Panc1 (cell line): ENCODE data around the gene NEK5. TPM values are rescaled to one million over a fixed set of nuclear protein-coding genes. Genes with fewer than 3 reads are reported as not detected.
A peak's percentile ranks its signal among the peaks of the same experiment; 100 is the strongest.

ENCODE experiments used
- ATAC-seq: fragments of 200-7000 bp; cut with Tn5 transposase; 2 replicates; pipeline ENCODE4 v1.9.1; 2020; ENCODE audit warnings: mild to moderate bottlenecking, moderate library complexity
- BruUV-seq: library from RNA; stranded (reverse); fragments of 400-500 nt; replicated peaks from 2 replicates; lab custom pipeline; 2021; lab: Mats Ljungman, UMichigan
- CTCF ChIA-PET: fragments of 300-600 bp; sonication (Branson Sonifier 250); formaldehyde crosslinking; loops from one replicate; lab custom pipeline; 2022; ENCODE audit warnings: antibody characterized with exemption; lab: Charles Lee
- POLR2A ChIA-PET: fragments of 300-600 bp; sonication (Branson Sonifier 250); formaldehyde crosslinking; loops from one replicate; lab custom pipeline; 2022; ENCODE audit warnings: antibody characterized with exemption; lab: Charles Lee
- DNase-seq: peaks from one replicate; pipeline ENCODE4 v3.0.0-alpha.2; 2010; ENCODE audit warnings: low read depth, low spot score
- H3K27ac ChIP-seq: 2 replicates; pipeline ENCODE4 v1.5.1; 2011; ENCODE audit warnings: mild to moderate bottlenecking, low read length, inconsistent platforms
- H3K27me3 ChIP-seq: fragments of 200-500 bp; sonication (Bioruptor generic); 2 replicates; pipeline ENCODE4 v1.6.0; 2014; ENCODE audit warnings: low read length, inconsistent platforms; ENCODE audit not compliant: control insufficient read depth, insufficient read depth
- H3K36me3 ChIP-seq: fragments of 200-500 bp; sonication (Bioruptor generic); 2 replicates; pipeline ENCODE4 v1.5.1; 2014; ENCODE audit warnings: inconsistent platforms, mild to moderate bottlenecking, low read length, moderate library complexity; ENCODE audit not compliant: control insufficient read depth, insufficient read depth
- H3K4me1 ChIP-seq: 2 replicates; pipeline ENCODE4 v1.5.1; 2011; ENCODE audit warnings: inconsistent platforms, mild to moderate bottlenecking, low read length, moderate library complexity; ENCODE audit not compliant: control insufficient read depth, insufficient read depth
- H3K4me3 ChIP-seq, 2 experiments: 2 replicates each; pipeline ENCODE4 v1.5.1; 2011 to 2012; ENCODE audit warnings: low read depth in 2 of 2, low read length in 2 of 2, mild to moderate bottlenecking in 2 of 2, inconsistent platforms in 1 of 2, moderate library complexity in 1 of 2
- H3K9me3 ChIP-seq: fragments of 200-500 bp; sonication (Bioruptor generic); 2 replicates; pipeline ENCODE4 v1.5.1; 2014; ENCODE audit warnings: low read depth, mild to moderate bottlenecking, inconsistent platforms, low read length, moderate library complexity; ENCODE audit not compliant: control insufficient read depth, insufficient read depth
- POLR2AphosphoS5 ChIP-seq: IDR thresholded peaks from 2 replicates; pipeline ENCODE4 v1.6.1; 2012; ENCODE audit warnings: mild to moderate bottlenecking, low read depth, low read length, moderate library complexity
- REST ChIP-seq, 2 experiments: IDR thresholded peaks; 2 replicates each; pipeline ENCODE4 v1.6.1; 2011 to 2012; ENCODE audit warnings: low read depth in 2 of 2, control low read depth in 1 of 2, low read length in 1 of 2, mild to moderate bottlenecking in 1 of 2, moderate library complexity in 1 of 2; ENCODE audit not compliant: insufficient read depth in 1 of 2
- SIN3A ChIP-seq: IDR thresholded peaks from 2 replicates; pipeline ENCODE4 v1.6.1; 2012; ENCODE audit warnings: low read depth, mild to moderate bottlenecking, low read length, moderate library complexity, borderline replicate concordance; ENCODE audit not compliant: insufficient read depth
- TCF7L2 ChIP-seq: IDR thresholded peaks from 2 replicates; pipeline ENCODE4 v1.6.1; 2011; ENCODE audit warnings: mild to moderate bottlenecking, low read depth, low read length, inconsistent platforms
- in situ Hi-C: cut with HindIII; loops from 2 replicates; pipeline ENCODE4 v1.10.0; 2016; ENCODE audit warnings: low sequenced_read_pairs, low pct_unique_long_range_greater_than_20kb
- intact Hi-C: fragments of 100-400 bp; cut with micrococcal nuclease; formaldehyde crosslinking; loops from one replicate; pipeline ENCODE4 v1.10.0; 2022; ENCODE audit not compliant: unreplicated experiment
- total RNA-seq: library from RNA; stranded (reverse); gene quantifications from one replicate; pipeline ENCODE4 v1.2.1, GENCODE V29; 2021; ENCODE audit not compliant: unreplicated experiment
- TF ChIP-seq, protein P1 (sequence below): fragments of 450-650 bp; IDR thresholded peaks from 2 replicates; pipeline ENCODE4 v1.5.1; 2017; ENCODE audit warnings: mild to moderate bottlenecking

Gene NEK5
- total RNA-seq, 1 experiment from 2014 or later = 0.08 TPM

- no peaks in the 10 kb centered on the region for H3K9me3 ChIP-seq
- ATAC-seq (peak; percentile 72), DNase-seq (no peak)
- H3K27ac ChIP-seq = peak overlapping the region; percentile 85
- BruUV-seq = no TSS peak
- H3K4me3 ChIP-seq = peak overlapping the region; percentile 11 to 26; a peak in 3 of 4 replicates
- no peaks in the 10 kb centered on the region for H3K27me3 ChIP-seq
- ChIA-PET CTCF (interaction anchor here (0.6 kb wide), 1 partner anchor 19 kb away, joined by 4 read pairs; no protein-coding TSS in a partner anchor), POLR2A (no interaction called here)
- no peak for TF ChIP-seq POLR2AphosphoS5
- TF ChIP-seq, protein P1, sequence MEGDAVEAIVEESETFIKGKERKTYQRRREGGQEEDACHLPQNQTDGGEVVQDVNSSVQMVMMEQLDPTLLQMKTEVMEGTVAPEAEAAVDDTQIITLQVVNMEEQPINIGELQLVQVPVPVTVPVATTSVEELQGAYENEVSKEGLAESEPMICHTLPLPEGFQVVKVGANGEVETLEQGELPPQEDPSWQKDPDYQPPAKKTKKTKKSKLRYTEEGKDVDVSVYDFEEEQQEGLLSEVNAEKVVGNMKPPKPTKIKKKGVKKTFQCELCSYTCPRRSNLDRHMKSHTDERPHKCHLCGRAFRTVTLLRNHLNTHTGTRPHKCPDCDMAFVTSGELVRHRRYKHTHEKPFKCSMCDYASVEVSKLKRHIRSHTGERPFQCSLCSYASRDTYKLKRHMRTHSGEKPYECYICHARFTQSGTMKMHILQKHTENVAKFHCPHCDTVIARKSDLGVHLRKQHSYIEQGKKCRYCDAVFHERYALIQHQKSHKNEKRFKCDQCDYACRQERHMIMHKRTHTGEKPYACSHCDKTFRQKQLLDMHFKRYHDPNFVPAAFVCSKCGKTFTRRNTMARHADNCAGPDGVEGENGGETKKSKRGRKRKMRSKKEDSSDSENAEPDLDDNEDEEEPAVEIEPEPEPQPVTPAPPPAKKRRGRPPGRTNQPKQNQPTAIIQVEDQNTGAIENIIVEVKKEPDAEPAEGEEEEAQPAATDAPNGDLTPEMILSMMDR = peak; percentile 10; the same call in 1 of the 2 replicates
- intact Hi-C loops = loop anchor here (5.0 to 10.0 kb wide), 2 partner anchors 91 to 131 kb away; partner anchors contain the start of gene NEK5
- in situ Hi-C loops = no loop called here
- no peaks in the 10 kb centered on the region for H3K36me3 ChIP-seq
- H3K4me1 ChIP-seq = peaks cover 68% of the 10 kb centered on the region
These were observed 133.0 kb downstream of the NEK5 start for GRCh38 chr13:51995677-51996551.

- POLR2A ChIA-PET = interaction anchor here (0.6 kb wide), 1 partner anchor 147 kb away, joined by 3 read pairs; no protein-coding TSS in a partner anchor
- CTCF ChIA-PET = no interaction called here
- no peaks in the 10 kb centered on the region for H3K27me3 ChIP-seq
- ATAC-seq (no peak), DNase-seq (no peak)
- no TSS peak for BruUV-seq
- peak overlapping the region; percentile 85; the same call in 1 of the 2 replicates for H3K27ac ChIP-seq
- no peaks in the 10 kb centered on the region for H3K9me3 ChIP-seq
- TF ChIP-seq SIN3A (no peak), POLR2AphosphoS5 (no peak), REST (IDR thresholded peaks at IDR 0.05; ENCODE audit: insufficient read depth in 1 of 2, low read depth in 2 of 2, low read length in 1 of 2) (no peak), TCF7L2 (no peak)
- TF ChIP-seq, protein P1 = no peak
- in situ Hi-C loops = no loop called here
- H3K4me1 ChIP-seq = peaks cover 53% of the 10 kb centered on the region
- no peak overlapping the region for H3K4me3 ChIP-seq
- no peaks in the 10 kb centered on the region for H3K36me3 ChIP-seq
- intact Hi-C loops = loop anchor here (10.0 kb wide), 1 partner anchor 89 kb away; no protein-coding TSS in a partner anchor
These were observed 135.2 kb downstream of the NEK5 start for GRCh38 chr13:51993713-51994112.
